ENCODE measurements around the gene TENT4A.
"Not testable (repeated sequence)": the region's sequence is repeated elsewhere in the genome, so short reads cannot be mapped to it uniquely, and the experiment has no call there.

Gene TENT4A

DNA sequence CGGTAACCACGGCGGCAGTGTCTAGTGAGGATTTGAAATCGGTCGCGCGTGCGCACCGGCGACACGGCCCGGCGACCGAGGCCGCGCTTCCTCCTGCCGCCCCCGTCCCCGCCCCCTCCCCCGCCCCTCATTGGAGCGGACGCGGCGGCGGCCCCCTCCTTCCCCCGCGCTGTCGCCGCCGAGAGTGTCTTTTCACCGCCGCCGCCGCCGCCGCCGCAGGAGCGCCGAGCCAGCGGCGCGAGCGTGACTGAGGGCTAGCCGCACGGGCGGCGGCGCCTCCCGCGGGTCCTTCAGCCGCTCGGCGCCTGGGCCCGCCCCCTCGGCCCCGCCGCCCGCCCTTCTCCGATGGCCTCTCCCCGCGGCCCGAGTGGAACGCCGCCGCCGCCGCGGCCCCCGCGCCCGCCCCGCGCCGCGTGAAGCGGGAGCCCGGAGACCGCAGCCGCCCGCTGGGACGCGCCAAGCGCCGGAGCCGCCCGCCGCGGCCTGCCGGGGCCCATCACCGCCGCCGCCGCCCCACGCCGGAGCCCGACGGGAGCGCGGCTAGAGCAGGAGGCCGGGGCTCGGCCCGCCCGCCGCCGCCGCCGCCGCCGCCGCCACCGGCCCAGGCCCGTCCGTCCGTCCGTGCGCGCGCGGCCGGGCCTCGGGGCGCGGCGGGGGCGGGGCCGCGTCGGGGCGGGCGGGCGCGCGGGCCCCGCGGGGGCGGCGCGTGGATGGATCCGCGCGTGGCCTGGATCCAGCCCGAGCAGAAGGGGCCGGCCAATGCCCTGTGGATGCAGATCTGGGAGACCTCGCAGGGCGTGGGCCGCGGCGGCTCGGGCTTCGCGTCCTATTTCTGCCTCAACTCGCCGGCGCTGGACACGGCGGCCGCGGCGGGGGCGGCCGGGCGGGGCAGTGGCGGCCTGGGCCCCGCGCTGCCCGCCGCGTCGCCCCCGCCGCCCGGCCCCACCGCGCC, at the start of gene TENT4A:
TENT4A (plus strand) TSS at position 159 of the 952 bp plus-strand sequence; CDS start at position 711, 552 bp downstream.
- no peak for DNase-seq (ENCODE audit: low read depth)
- H3K4me3 ChIP-seq (ENCODE audit: control insufficient read depth, low read depth, low read length) = peak within 1 kb of the TSS; percentile 66
- TF ChIP-seq, protein P1, sequence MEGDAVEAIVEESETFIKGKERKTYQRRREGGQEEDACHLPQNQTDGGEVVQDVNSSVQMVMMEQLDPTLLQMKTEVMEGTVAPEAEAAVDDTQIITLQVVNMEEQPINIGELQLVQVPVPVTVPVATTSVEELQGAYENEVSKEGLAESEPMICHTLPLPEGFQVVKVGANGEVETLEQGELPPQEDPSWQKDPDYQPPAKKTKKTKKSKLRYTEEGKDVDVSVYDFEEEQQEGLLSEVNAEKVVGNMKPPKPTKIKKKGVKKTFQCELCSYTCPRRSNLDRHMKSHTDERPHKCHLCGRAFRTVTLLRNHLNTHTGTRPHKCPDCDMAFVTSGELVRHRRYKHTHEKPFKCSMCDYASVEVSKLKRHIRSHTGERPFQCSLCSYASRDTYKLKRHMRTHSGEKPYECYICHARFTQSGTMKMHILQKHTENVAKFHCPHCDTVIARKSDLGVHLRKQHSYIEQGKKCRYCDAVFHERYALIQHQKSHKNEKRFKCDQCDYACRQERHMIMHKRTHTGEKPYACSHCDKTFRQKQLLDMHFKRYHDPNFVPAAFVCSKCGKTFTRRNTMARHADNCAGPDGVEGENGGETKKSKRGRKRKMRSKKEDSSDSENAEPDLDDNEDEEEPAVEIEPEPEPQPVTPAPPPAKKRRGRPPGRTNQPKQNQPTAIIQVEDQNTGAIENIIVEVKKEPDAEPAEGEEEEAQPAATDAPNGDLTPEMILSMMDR (IDR thresholded peaks at IDR 0.05; ENCODE audit: control insufficient read depth, insufficient read depth, low read depth, low read length, missing control alignments) = no peak

DNA sequence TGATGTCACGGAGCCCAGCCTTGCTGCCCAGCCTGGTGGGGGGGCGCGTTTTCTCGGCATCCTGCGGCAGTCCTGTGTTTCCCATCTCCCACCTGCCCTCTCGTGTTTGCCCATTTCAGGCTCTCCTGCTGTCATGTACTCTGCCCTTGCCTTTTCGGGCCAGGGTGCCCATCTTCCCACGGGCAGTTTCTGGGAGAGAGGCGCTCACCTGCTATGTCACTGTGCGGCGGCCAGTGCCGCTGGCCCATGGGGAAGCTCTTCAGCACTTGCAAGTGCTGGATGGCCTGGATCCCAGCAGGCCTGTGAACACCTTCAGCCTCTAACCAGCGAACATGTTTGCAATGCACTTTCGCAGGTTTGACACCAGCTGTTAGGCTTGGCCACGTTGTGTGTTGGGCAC, 46.5 kb upstream of the TENT4A start:
- TF ChIP-seq, protein P1 (IDR thresholded peaks at IDR 0.05; ENCODE audit: control insufficient read depth, insufficient read depth, low read depth, low read length, missing control alignments) = no peak
- no peak for DNase-seq (ENCODE audit: low read depth)
- H3K4me3 ChIP-seq (ENCODE audit: control insufficient read depth, low read depth, low read length) = no peak overlapping the region

DNA sequence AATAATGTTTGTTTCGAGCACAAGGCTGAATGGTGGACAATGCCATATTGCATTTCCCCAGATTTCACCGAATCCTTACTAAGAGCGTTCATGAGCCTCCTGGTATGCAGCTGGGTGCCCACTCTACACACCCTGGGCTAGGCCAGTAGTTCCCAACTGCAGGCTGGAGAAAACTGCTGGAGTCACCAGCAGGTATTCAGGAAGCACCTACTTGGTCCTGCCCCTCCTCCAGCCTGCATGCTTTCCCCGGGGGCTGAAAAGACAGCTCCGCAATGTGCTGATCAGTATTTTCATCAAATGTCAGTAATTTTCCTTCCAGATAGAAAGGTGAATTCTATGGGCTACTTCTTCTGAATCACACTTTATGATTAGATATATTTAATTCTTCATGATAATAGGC, 45.6 kb upstream of the TENT4A start:
- H3K4me3 ChIP-seq (ENCODE audit: control insufficient read depth, low read depth, low read length) = no peak overlapping the region
- no peak for DNase-seq (ENCODE audit: low read depth)
- TF ChIP-seq, protein P1 (IDR thresholded peaks at IDR 0.05; ENCODE audit: control insufficient read depth, insufficient read depth, low read depth, low read length, missing control alignments) = no peak

DNA sequence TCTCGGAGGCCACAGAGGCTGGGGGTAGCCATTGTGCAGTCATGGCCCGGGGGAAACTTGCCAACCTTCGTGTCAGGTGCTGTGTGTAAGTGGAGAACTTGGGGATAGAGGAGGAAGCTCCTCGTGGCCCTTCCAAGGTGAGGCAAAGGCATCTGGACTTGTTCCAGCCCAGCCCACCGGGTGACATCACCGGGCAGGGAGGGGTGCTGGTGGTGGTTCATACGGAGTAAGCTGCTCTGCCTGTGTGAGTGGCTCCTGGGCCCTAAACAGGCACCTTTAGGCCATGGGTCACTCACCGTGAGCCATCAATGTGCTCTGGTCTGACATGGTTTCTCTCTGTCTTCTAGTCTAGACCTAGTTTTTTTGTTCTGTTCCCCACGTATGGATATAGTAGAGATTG, 44.5 kb upstream of the TENT4A start:
- not testable (repeated sequence) for DNase-seq (ENCODE audit: low read depth); H3K4me3 ChIP-seq (ENCODE audit: control insufficient read depth, low read depth, low read length)

DNA sequence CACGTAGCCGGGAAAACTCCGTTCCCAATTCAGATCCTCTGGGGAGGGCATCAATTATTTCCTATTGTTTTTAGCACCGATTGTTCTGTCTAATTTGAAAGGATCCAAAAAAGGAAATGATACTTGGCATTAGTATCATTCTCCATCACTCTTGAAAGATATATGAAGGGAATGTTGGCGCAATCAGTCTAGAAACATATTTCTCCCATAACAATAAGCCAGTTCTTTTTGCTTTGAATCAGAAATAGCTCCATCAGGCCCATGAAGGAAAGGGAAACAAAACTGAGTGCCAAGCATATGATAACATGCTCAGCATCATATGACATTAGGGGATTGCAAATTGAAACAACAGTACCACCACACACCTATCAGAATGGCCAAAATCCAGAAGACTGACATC, 40.2 kb upstream of the TENT4A start:
- TF ChIP-seq, protein P1 (IDR thresholded peaks at IDR 0.05; ENCODE audit: control insufficient read depth, insufficient read depth, low read depth, low read length, missing control alignments) = no peak
- DNase-seq (ENCODE audit: low read depth) = no peak
- no peak overlapping the region for H3K4me3 ChIP-seq (ENCODE audit: control insufficient read depth, low read depth, low read length)

DNA sequence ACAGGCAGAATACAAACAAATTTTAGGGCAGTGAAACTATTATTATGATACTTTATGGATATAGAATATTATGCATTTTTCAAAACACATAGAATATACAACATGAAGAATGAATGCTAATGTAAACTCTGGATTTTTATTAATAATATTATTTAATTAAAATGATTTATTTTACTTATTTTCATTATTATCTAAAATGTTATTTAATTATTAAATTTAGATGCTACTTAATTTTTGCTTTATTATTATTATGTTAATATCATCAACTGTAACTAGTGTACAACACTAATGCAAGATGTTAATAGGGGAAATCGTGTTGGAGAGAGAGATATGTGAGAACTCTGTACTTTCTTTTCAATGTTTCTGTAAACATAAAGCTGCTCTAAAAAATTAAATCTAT, 39.3 kb upstream of the TENT4A start:
- no peak overlapping the region for H3K4me3 ChIP-seq (ENCODE audit: control insufficient read depth, low read depth, low read length)
- no peak for DNase-seq (ENCODE audit: low read depth)
- TF ChIP-seq, protein P1 (IDR thresholded peaks at IDR 0.05; ENCODE audit: control insufficient read depth, insufficient read depth, low read depth, low read length, missing control alignments) = no peak

DNA sequence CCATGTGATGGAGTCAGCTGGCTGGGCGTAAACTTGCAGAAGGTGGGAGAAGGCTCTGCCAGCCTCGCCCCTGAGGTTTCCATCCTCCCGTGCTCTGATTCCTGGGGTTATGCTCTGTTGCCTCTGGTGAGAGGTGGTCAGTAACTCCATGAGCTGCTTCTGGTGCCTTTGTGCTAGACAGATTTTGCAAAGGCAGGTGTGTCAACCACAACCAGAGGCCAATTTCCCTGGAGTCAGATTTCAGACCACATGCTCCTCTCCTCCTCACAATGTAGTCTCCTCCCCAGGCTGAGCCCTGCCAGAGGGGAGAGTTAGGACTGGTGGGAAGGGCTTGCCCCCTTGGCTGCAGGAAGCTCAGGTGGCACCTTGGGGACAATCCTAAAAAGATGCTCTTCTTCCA, 38.8 kb upstream of the TENT4A start:
- DNase-seq (ENCODE audit: low read depth) = no peak
- H3K4me3 ChIP-seq (ENCODE audit: control insufficient read depth, low read depth, low read length) = no peak overlapping the region
- TF ChIP-seq, protein P1 (IDR thresholded peaks at IDR 0.05; ENCODE audit: control insufficient read depth, insufficient read depth, low read depth, low read length, missing control alignments) = no peak
